CD14-positive monocyte (primary cell): ENCODE results near the gene TBC1D22A. TPM values are rescaled to one million over a fixed set of nuclear protein-coding genes. Genes with fewer than 3 reads are reported as not detected.

Experiments
- DNase-seq, 3 donors: peaks; one replicate each; pipeline ENCODE4 v3.0.0-alpha.2; 2011 to 2022
- H2AFZ ChIP-seq: 2 replicates; pipeline ENCODE4 v1.6.0; 2012; ENCODE audit warnings: mild to moderate bottlenecking, low read depth, low read length, inconsistent platforms; ENCODE audit not compliant: insufficient read depth, poor library complexity, severe bottlenecking
- H3K27ac ChIP-seq, 2 donors: 1 replicate in 1 of 2; 2 replicates in 1 of 2; pipeline ENCODE4 v1.5.1; 2012 to 2013; ENCODE audit warnings: low read length in 2 of 2, control low read depth in 1 of 2, inconsistent platforms in 1 of 2, low read depth in 1 of 2, mild to moderate bottlenecking in 1 of 2
- H3K27me3 ChIP-seq, 2 donors: one replicate each; pipeline versions ENCODE4 v1.6.0 to v1.6.1; 2011 to 2013; ENCODE audit warnings: low read length in 2 of 2; ENCODE audit not compliant: control insufficient read depth in 2 of 2, insufficient read depth in 2 of 2
- H3K36me3 ChIP-seq, 2 donors: replicated peaks in 1 of 2; 1 replicate in 1 of 2; 2 replicates in 1 of 2; pipeline versions ENCODE4 v1.5.1 to v1.6.1; 2012 to 2013; ENCODE audit warnings: low read length in 2 of 2, control low read depth in 1 of 2, inconsistent platforms in 1 of 2, mild to moderate bottlenecking in 1 of 2; ENCODE audit not compliant: insufficient read depth in 2 of 2, control insufficient read depth in 1 of 2
- H3K4me1 ChIP-seq, 2 donors: 1 replicate in 1 of 2; 2 replicates in 1 of 2; pipeline versions ENCODE4 v1.5.1 to v1.6.1; 2012 to 2013; ENCODE audit warnings: low read length in 2 of 2, control low read depth in 1 of 2, inconsistent platforms in 1 of 2, mild to moderate bottlenecking in 1 of 2, moderate library complexity in 1 of 2; ENCODE audit not compliant: insufficient read depth in 2 of 2, control insufficient read depth in 1 of 2
- H3K4me2 ChIP-seq: replicated peaks from 2 replicates; pipeline ENCODE3; 2012; ENCODE audit warnings: low read length, moderate library complexity, mild to moderate bottlenecking; ENCODE audit not compliant: poor library complexity, severe bottlenecking; ENCODE audit errors: extremely low read depth
- H3K4me3 ChIP-seq, 3 experiments: fragments of 200-600 bp in 1 of 3; sonication (generic) in 1 of 3; replicated peaks in 1 of 3; 1 replicate in 2 of 3; 2 replicates in 1 of 3; pipeline ENCODE4 v1.5.1; 2011 to 2013; ENCODE audit warnings: low read length in 3 of 3, mild to moderate bottlenecking in 3 of 3, control low read depth in 2 of 3, low read depth in 2 of 3, inconsistent platforms in 1 of 3, moderate library complexity in 1 of 3
- H3K79me2 ChIP-seq: 2 replicates; pipeline ENCODE4 v1.6.0; 2012; ENCODE audit warnings: mild to moderate bottlenecking, control low read depth, inconsistent platforms, low read length, moderate library complexity; ENCODE audit not compliant: insufficient read depth
- H3K9ac ChIP-seq: 2 replicates; pipeline ENCODE4 v1.6.0; 2017; ENCODE audit warnings: low read length, mild to moderate bottlenecking; ENCODE audit not compliant: insufficient read depth, poor library complexity, severe bottlenecking
- H3K9me3 ChIP-seq, 2 donors: replicated peaks in 1 of 2; 1 replicate in 1 of 2; 2 replicates in 1 of 2; pipeline versions ENCODE4 v1.5.1 to v1.6.1; 2012 to 2013; ENCODE audit warnings: low read length in 2 of 2, control low read depth in 1 of 2; ENCODE audit not compliant: control insufficient read depth in 1 of 2, insufficient read depth in 1 of 2
- H4K20me1 ChIP-seq: 2 replicates; pipeline ENCODE4 v1.6.0; 2012; ENCODE audit warnings: mild to moderate bottlenecking, low read length, control low read depth, moderate library complexity; ENCODE audit not compliant: insufficient read depth
- H3K27ac Mint-ChIP-seq, 7 donors: one replicate each; pipeline ENCODE4 v1.8.0; 2020; ENCODE audit warnings: mild to moderate bottlenecking in 7 of 7, mixed read lengths in 7 of 7, moderate library complexity in 6 of 7, inconsistent platforms in 2 of 7
- H3K27me3 Mint-ChIP-seq, 3 donors: one replicate each; pipeline ENCODE4 v1.8.0; 2021 to 2022; ENCODE audit warnings: low read depth in 3 of 3, mild to moderate bottlenecking in 3 of 3, mixed read lengths in 3 of 3, moderate library complexity in 3 of 3, inconsistent platforms in 1 of 3
- H3K36me3 Mint-ChIP-seq, 2 donors: one replicate each; pipeline ENCODE4 v1.8.0; 2020; ENCODE audit warnings: mixed read lengths in 2 of 2, inconsistent platforms in 1 of 2, mild to moderate bottlenecking in 1 of 2
- H3K4me1 Mint-ChIP-seq: one replicate; pipeline ENCODE4 v1.8.0; 2020; ENCODE audit warnings: mild to moderate bottlenecking, mixed read lengths
- H3K4me3 Mint-ChIP-seq, 2 donors: one replicate each; pipeline ENCODE4 v1.8.0; 2020; ENCODE audit warnings: mild to moderate bottlenecking in 2 of 2, mixed read lengths in 2 of 2, moderate library complexity in 1 of 2
- H3K9me3 Mint-ChIP-seq, 7 donors: one replicate each; pipeline ENCODE4 v1.8.0; 2020 to 2022; ENCODE audit warnings: mixed read lengths in 7 of 7, mild to moderate bottlenecking in 6 of 7, moderate library complexity in 6 of 7, inconsistent platforms in 2 of 7
- WGBS: methylation state at CpG from one replicate; pipeline ENCODE4 v1.1.5; 2013; ENCODE audit warnings: missing lambda C conversion rate; ENCODE audit not compliant: insufficient coverage; 5-methylcytosine and 5-hydroxymethylcytosine counted together
- intact Hi-C, 2 donors: fragments of 100-400 bp; cut with micrococcal nuclease; formaldehyde crosslinking; loops; one replicate each; pipeline versions ENCODE4 v1.15.0 to v1.15.1; 2023
- polyA plus RNA-seq, 3 donors: library from polyadenylated mRNA; depleted of rRNA in 1 of 3; unstranded in 2 of 3; stranded (reverse) in 1 of 3; fragments of 300-500 nt in 2 of 3; fragments of >200 nt in 1 of 3; fragmentation: Illumina TruSeq in 2 of 3; gene quantifications; 1 replicate in 2 of 3; 2 replicates in 1 of 3; pipeline ENCODE4 v1.2.3, GENCODE V29; 2012 to 2021
- TF ChIP-seq, protein P1 (sequence below): fragments of 200-600 bp; IDR thresholded peaks from one replicate; pipeline ENCODE4 v1.8.0; 2022; ENCODE audit warnings: antibody characterized with exemption, mild to moderate bottlenecking

TBC1D22A gene
- polyA plus RNA-seq, 3 donors = 25.9 to 36.2 (median 29.5) TPM

- Histone ChIP-seq H3K27me3 (no peaks in the 10 kb centered on the region), H3K27ac (no peak overlapping the region), H2AFZ (no peak overlapping the region), H3K9ac (no peak overlapping the region), H4K20me1 (peaks cover 81% of the 10 kb centered on the region), H3K36me3 (no peaks in the 10 kb centered on the region), H3K4me3 (no peak overlapping the region), H3K4me1 (no peaks in the 10 kb centered on the region), H3K79me2 (no peaks in the 10 kb centered on the region), H3K9me3 (no peaks in the 10 kb centered on the region), H3K4me2 (no peak overlapping the region)
- 89% methylated on average over 12 of the region's 13 CpGs for WGBS
- Mint-ChIP-seq H3K27ac (no peak overlapping the region), H3K27me3 (peaks cover 0 to 2% (median 2%) of the 10 kb centered on the region in 3 donors), H3K36me3 (peaks cover 3% of the 10 kb centered on the region in 2 donors), H3K4me3 (no peak overlapping the region), H3K9me3 (peaks cover 0 to 4% (median 2%) of the 10 kb centered on the region in 7 donors), H3K4me1 (no peaks in the 10 kb centered on the region)
- TF ChIP-seq, protein P1, sequence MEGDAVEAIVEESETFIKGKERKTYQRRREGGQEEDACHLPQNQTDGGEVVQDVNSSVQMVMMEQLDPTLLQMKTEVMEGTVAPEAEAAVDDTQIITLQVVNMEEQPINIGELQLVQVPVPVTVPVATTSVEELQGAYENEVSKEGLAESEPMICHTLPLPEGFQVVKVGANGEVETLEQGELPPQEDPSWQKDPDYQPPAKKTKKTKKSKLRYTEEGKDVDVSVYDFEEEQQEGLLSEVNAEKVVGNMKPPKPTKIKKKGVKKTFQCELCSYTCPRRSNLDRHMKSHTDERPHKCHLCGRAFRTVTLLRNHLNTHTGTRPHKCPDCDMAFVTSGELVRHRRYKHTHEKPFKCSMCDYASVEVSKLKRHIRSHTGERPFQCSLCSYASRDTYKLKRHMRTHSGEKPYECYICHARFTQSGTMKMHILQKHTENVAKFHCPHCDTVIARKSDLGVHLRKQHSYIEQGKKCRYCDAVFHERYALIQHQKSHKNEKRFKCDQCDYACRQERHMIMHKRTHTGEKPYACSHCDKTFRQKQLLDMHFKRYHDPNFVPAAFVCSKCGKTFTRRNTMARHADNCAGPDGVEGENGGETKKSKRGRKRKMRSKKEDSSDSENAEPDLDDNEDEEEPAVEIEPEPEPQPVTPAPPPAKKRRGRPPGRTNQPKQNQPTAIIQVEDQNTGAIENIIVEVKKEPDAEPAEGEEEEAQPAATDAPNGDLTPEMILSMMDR = no peak
- DNase-seq = no peak
- intact Hi-C loops = no loop called here
Measured at GRCh38 chr22:47149976-47150375, 387.5 kb downstream of the TBC1D22A start.

GRCh38 chr22:47150426-47150825, 388.0 kb downstream of the TBC1D22A start:
- H3K9ac ChIP-seq = no peak overlapping the region
- Mint-ChIP-seq H3K36me3 (peaks cover 3 to 6% of the 10 kb centered on the region in 2 donors), H3K4me3 (no peak overlapping the region), H3K27ac (no peak overlapping the region), H3K27me3 (peaks cover 0 to 3% (median 2%) of the 10 kb centered on the region in 3 donors), H3K9me3 (peaks cover 0 to 4% (median 2%) of the 10 kb centered on the region in 7 donors), H3K4me1 (no peaks in the 10 kb centered on the region)
- H3K79me2 ChIP-seq = no peaks in the 10 kb centered on the region
- no peak overlapping the region for H3K27ac ChIP-seq
- no peak for DNase-seq
- no peaks in the 10 kb centered on the region for H3K27me3 ChIP-seq
- H4K20me1 ChIP-seq = peaks cover 79% of the 10 kb centered on the region
- no peak overlapping the region for H2AFZ ChIP-seq
- intact Hi-C loops = no loop called here
- TF ChIP-seq, protein P1 = no peak
- H3K4me3 ChIP-seq = no peak overlapping the region
- H3K4me1 ChIP-seq = no peaks in the 10 kb centered on the region
- no peaks in the 10 kb centered on the region for H3K36me3 ChIP-seq
- 93% methylated on average over 21 of the region's 21 CpGs for WGBS
- no peak overlapping the region for H3K4me2 ChIP-seq
- no peaks in the 10 kb centered on the region for H3K9me3 ChIP-seq
